GM06990 (cell line): Measurements from ENCODE around the gene NECAB2.
"Not testable (repeated sequence)": the region's sequence is repeated elsewhere in the genome, so short reads cannot be mapped to it uniquely, and the experiment has no call there.

Source experiments
- DNase-seq: peaks from one replicate; pipeline ENCODE4 v3.0.0-alpha.2; 2011; ENCODE audit not compliant: insufficient read length; ENCODE audit errors: extremely low read depth
- H3K27me3 ChIP-seq: replicated peaks from 2 replicates; pipeline ENCODE4 v1.6.0; 2011; ENCODE audit warnings: low read length; ENCODE audit not compliant: control insufficient read depth, insufficient read depth
- H3K36me3 ChIP-seq: 2 replicates; pipeline ENCODE4 v1.5.1; 2011; ENCODE audit warnings: low read length; ENCODE audit not compliant: control insufficient read depth, insufficient read depth
- H3K4me3 ChIP-seq: replicated peaks from 2 replicates; pipeline ENCODE4 v1.5.1; 2011; ENCODE audit warnings: low read depth, mild to moderate bottlenecking, control low read depth, low read length
- TF ChIP-seq, protein P1 (sequence below): IDR thresholded peaks from 2 replicates; pipeline ENCODE4 v1.5.1; 2011; ENCODE audit warnings: low read length, control low read depth, mild to moderate bottlenecking, inconsistent platforms; ENCODE audit not compliant: insufficient read depth, poor library complexity, severe bottlenecking

The NECAB2 gene

GRCh38 chr16:83939266-83939855 lies 28.7 kb upstream of the NECAB2 start:
- no peaks in the 10 kb centered on the region; the same call in 1 of the 2 replicates for H3K27me3 ChIP-seq
- no peaks in the 10 kb centered on the region for H3K36me3 ChIP-seq
- DNase-seq: no peak
- TF ChIP-seq, protein P1, sequence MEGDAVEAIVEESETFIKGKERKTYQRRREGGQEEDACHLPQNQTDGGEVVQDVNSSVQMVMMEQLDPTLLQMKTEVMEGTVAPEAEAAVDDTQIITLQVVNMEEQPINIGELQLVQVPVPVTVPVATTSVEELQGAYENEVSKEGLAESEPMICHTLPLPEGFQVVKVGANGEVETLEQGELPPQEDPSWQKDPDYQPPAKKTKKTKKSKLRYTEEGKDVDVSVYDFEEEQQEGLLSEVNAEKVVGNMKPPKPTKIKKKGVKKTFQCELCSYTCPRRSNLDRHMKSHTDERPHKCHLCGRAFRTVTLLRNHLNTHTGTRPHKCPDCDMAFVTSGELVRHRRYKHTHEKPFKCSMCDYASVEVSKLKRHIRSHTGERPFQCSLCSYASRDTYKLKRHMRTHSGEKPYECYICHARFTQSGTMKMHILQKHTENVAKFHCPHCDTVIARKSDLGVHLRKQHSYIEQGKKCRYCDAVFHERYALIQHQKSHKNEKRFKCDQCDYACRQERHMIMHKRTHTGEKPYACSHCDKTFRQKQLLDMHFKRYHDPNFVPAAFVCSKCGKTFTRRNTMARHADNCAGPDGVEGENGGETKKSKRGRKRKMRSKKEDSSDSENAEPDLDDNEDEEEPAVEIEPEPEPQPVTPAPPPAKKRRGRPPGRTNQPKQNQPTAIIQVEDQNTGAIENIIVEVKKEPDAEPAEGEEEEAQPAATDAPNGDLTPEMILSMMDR: no peak
- no peak overlapping the region for H3K4me3 ChIP-seq

DNA sequence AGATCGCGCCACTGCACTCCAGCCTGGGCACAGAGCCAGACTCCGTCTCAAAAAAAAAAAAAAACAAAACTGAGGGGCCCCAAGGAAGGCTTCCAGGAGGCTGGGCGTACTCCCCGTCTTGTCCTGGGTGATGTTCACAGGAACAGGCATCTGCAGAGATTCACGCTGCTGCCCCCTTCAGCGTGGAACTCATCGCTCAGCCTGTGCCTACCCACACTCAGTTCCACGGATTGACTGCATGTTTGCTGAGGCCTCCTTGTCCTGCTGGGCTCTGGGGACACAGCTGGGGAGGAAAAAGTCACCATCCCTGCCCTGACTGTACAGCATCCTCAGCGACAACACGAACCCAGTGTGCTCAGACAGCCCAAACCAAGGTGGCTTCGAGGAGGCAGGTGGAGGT lies 27.9 kb upstream of the NECAB2 start:
- TF ChIP-seq, protein P1: no peak
- H3K36me3 ChIP-seq: no peaks in the 10 kb centered on the region
- H3K4me3 ChIP-seq: no peak overlapping the region
- no peak for DNase-seq
- H3K27me3 ChIP-seq: no peaks in the 10 kb centered on the region; the same call in 1 of the 2 replicates

GRCh38 chr16:83940630-83941378 lies 27.2 kb upstream of the NECAB2 start:
- H3K36me3 ChIP-seq: no peaks in the 10 kb centered on the region
- DNase-seq: no peak
- TF ChIP-seq, protein P1: no peak
- H3K27me3 ChIP-seq: no peaks in the 10 kb centered on the region; the same call in 1 of the 2 replicates
- H3K4me3 ChIP-seq: no peak overlapping the region

DNA sequence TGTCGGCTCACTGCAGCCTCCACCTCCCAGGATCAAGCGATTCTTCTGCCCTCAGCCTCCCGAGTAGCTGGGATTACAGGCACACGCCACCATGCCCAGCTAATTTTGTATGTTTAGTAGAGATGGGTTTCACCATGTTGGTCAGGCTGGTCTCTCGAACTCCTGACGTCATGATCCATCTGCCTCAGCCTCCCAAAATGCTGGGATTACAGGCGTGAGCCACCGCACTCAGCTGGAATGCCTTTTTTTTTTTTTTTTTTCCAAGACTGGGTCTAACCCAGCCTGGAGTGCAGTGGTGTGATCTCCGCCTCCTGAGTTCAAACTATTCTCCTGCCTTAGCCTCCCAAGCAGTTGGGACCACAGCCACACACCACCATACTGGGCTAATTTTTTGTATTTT lies 26.5 kb upstream of the NECAB2 start:
- not testable (repeated sequence) for H3K36me3 ChIP-seq, H3K27me3 ChIP-seq, DNase-seq, H3K4me3 ChIP-seq

DNA sequence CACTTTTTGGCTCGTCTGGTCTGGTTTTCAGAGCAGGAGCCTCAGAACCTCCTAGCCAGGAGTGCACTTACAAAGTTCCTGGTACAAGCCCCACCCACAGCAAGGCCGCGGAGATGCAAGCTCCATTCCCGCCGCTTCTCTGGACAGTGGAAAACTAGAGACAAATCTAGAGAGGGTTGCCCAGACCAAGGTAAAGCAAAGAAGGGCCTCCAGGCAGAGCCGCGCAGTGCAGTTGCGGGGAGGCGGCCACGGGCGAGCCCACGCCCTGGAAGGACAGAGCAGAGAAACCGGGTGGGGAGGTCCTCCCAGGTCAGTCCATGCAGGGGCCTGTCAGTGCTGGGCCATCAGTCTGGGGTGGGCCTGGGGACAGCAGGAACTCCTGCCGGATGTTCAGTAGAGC lies 26.0 kb upstream of the NECAB2 start:
- H3K27me3 ChIP-seq: no peaks in the 10 kb centered on the region; the same call in 1 of the 2 replicates
- no peaks in the 10 kb centered on the region for H3K36me3 ChIP-seq
- H3K4me3 ChIP-seq: no peak overlapping the region
- no peak for DNase-seq
- TF ChIP-seq, protein P1: no peak

DNA sequence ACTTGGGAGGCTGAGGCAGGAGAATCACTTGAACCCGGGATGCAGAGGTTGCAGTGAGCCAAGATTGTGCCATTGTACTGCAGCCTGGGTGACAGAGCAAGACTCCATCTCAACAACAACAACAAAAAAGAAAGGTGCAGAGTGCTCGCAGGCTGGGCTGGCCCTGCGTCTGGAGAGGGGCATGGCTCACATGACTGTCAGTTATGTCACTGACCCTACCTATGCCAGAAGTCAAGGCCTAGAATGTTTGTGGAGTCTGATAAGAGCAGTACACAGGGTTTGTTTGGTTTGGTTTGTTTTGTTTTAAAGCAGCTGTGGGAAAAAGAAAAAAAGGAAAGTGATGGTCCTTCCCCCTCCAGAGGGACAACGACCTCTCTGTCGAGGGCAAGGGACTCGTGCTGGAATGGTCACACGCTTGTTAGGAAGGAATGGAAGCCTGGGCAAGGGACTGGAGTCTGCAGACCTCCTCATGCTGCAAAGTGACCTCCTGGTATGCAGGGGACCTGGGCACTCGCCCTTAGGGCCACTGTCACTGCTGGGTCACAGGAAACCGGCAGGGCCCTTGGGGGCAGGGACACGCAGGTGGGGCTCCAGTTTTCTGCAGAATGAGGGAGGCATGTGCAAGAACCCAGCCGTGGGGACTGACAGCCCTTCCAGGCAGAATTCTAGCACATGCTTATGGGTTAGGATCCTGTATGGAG lies 25.1 kb upstream of the NECAB2 start:
- TF ChIP-seq, protein P1: no peak
- H3K4me3 ChIP-seq: no peak overlapping the region
- no peak for DNase-seq
- H3K36me3 ChIP-seq: no peaks in the 10 kb centered on the region
- no peaks in the 10 kb centered on the region; the same call in 1 of the 2 replicates for H3K27me3 ChIP-seq
